IgD-negative memory B cell (primary cell): ENCODE data around the gene ETV3. TPM values are rescaled to one million over a fixed set of nuclear protein-coding genes. Genes with fewer than 3 reads are reported as not detected.

Source experiments
- H3K27ac Mint-ChIP-seq, 3 donors: one replicate each; pipeline ENCODE4 v1.8.0; 2020 to 2022; ENCODE audit warnings: mild to moderate bottlenecking in 3 of 3, mixed read lengths in 3 of 3, moderate library complexity in 1 of 3
- H3K27me3 Mint-ChIP-seq: one replicate; pipeline ENCODE4 v1.8.0; 2021; ENCODE audit warnings: mixed read lengths
- H3K36me3 Mint-ChIP-seq: one replicate; pipeline ENCODE4 v1.8.0; 2020; ENCODE audit warnings: mild to moderate bottlenecking, mixed read lengths
- H3K4me1 Mint-ChIP-seq, 3 donors: one replicate each; pipeline ENCODE4 v1.8.0; 2020 to 2022; ENCODE audit warnings: mixed read lengths in 3 of 3, mild to moderate bottlenecking in 1 of 3
- H3K4me3 Mint-ChIP-seq, 4 donors: one replicate each; pipeline ENCODE4 v1.8.0; 2020 to 2022; ENCODE audit warnings: mild to moderate bottlenecking in 4 of 4, mixed read lengths in 4 of 4, moderate library complexity in 3 of 4
- H3K9me3 Mint-ChIP-seq, 3 donors: one replicate each; pipeline ENCODE4 v1.8.0; 2020 to 2021; ENCODE audit warnings: mixed read lengths in 3 of 3, mild to moderate bottlenecking in 1 of 3
- polyA plus RNA-seq: library from polyadenylated mRNA; unstranded; fragments of 300-500 nt; fragmentation: Illumina TruSeq; gene quantifications from one replicate; pipeline ENCODE4 v1.2.3, GENCODE V29; 2021

ETV3 gene
- polyA plus RNA-seq, 1 donor from 2014 or later, result 4.7 TPM

DNA sequence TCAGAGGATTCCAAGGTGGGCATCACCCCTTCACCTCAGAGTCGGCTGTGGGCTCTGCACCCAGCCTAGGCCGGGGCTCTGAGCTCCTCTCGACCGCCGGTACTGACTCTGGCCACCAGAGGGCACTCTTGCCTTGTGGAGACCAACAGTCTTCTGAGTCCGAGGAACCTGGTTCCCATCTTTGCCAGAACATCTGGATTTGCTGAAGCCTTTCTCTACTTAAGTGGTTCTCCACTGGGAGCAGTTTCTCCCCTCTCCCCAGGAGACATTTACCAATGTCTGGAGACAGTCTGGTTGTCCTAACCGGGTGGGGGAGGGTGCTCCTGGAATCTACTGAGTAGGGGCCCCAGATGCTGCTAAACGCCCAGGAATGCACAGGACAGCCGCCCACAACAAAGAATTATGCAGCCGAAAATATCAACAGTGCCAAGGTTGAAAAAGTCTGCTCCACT lies 48.0 kb downstream of the ETV3 start:
- Mint-ChIP-seq H3K27me3 (no peaks in the 10 kb centered on the region), H3K4me3 (no peak overlapping the region), H3K4me1 (no peaks in the 10 kb centered on the region), H3K9me3 (no peaks in the 10 kb centered on the region), H3K36me3 (no peaks in the 10 kb centered on the region), H3K27ac (peak overlapping the region in 1 of 3 donors; percentile 23)

- Mint-ChIP-seq H3K4me3 (no peak overlapping the region), H3K36me3 (no peaks in the 10 kb centered on the region), H3K27me3 (no peaks in the 10 kb centered on the region), H3K9me3 (no peaks in the 10 kb centered on the region), H3K4me1 (no peaks in the 10 kb centered on the region), H3K27ac (no peak overlapping the region)
These were observed 48.4 kb downstream of the ETV3 start for GRCh38 chr1:157089789-157090188.

GRCh38 chr1:157088607-157089006 lies 49.6 kb downstream of the ETV3 start:
- Mint-ChIP-seq H3K27ac (no peak overlapping the region), H3K36me3 (no peaks in the 10 kb centered on the region), H3K27me3 (no peaks in the 10 kb centered on the region), H3K4me1 (no peaks in the 10 kb centered on the region), H3K4me3 (no peak overlapping the region), H3K9me3 (no peaks in the 10 kb centered on the region)

GRCh38 chr1:157087030-157087429 lies 51.2 kb downstream of the ETV3 start:
- Mint-ChIP-seq H3K36me3 (no peaks in the 10 kb centered on the region), H3K27me3 (no peaks in the 10 kb centered on the region), H3K4me1 (peaks cover 0 to 2% (median 0%) of the 10 kb centered on the region in 3 donors), H3K27ac (no peak overlapping the region), H3K9me3 (no peaks in the 10 kb centered on the region), H3K4me3 (no peak overlapping the region)

- peaks cover 0 to 2% (median 0%) of the 10 kb centered on the region in 3 donors for H3K4me1 Mint-ChIP-seq
- H3K27me3 Mint-ChIP-seq, result no peaks in the 10 kb centered on the region
- no peaks in the 10 kb centered on the region for H3K36me3 Mint-ChIP-seq
- no peak overlapping the region for H3K27ac Mint-ChIP-seq
- H3K9me3 Mint-ChIP-seq, result no peaks in the 10 kb centered on the region
- H3K4me3 Mint-ChIP-seq, result no peak overlapping the region
These were observed 51.9 kb downstream of the ETV3 start for GRCh38 chr1:157086299-157086698.

- H3K9me3 Mint-ChIP-seq, result no peaks in the 10 kb centered on the region
- no peaks in the 10 kb centered on the region for H3K27me3 Mint-ChIP-seq
- H3K27ac Mint-ChIP-seq, result no peak overlapping the region
- H3K4me1 Mint-ChIP-seq, result peaks cover 0 to 2% (median 0%) of the 10 kb centered on the region in 3 donors
- H3K36me3 Mint-ChIP-seq, result no peaks in the 10 kb centered on the region
- no peak overlapping the region for H3K4me3 Mint-ChIP-seq
These were observed 52.8 kb downstream of the ETV3 start for GRCh38 chr1:157085421-157085820.

DNA sequence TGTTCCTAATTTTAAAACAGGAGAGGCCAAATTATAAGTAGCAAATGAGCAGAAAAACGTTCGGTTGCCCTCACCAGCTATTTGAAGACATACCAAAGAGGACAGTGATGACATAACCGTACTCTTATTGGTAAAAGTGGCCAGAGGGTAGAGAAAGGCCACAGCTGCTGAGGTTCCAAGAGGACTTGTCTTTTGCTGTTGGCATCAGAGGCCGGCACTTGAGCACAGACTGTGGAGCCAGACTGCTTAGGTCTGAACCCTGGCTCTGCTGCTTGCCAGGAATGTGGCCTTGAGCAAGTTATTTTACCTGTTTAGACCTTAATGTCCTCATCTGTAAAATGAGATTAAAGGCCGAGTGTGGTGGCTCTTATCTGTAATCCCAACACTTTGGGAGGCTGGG lies 53.5 kb downstream of the ETV3 start:
- no peaks in the 10 kb centered on the region for H3K36me3 Mint-ChIP-seq
- no peak overlapping the region for H3K27ac Mint-ChIP-seq
- H3K27me3 Mint-ChIP-seq, result peaks cover 1% of the 10 kb centered on the region
- peaks cover 0 to 2% (median 0%) of the 10 kb centered on the region in 3 donors for H3K4me1 Mint-ChIP-seq
- H3K4me3 Mint-ChIP-seq, result no peak overlapping the region
- no peaks in the 10 kb centered on the region for H3K9me3 Mint-ChIP-seq

GRCh38 chr1:157081707-157082106 lies 56.5 kb downstream of the ETV3 start:
- no peaks in the 10 kb centered on the region for H3K9me3 Mint-ChIP-seq
- H3K36me3 Mint-ChIP-seq, result no peaks in the 10 kb centered on the region
- H3K27ac Mint-ChIP-seq, result no peak overlapping the region
- H3K4me3 Mint-ChIP-seq, result no peak overlapping the region
- peaks cover 1% of the 10 kb centered on the region for H3K27me3 Mint-ChIP-seq
- H3K4me1 Mint-ChIP-seq, result peaks cover 0 to 2% (median 0%) of the 10 kb centered on the region in 3 donors

- H3K27ac Mint-ChIP-seq, result no peak overlapping the region
- no peaks in the 10 kb centered on the region for H3K36me3 Mint-ChIP-seq
- peaks cover 0 to 2% (median 0%) of the 10 kb centered on the region in 3 donors for H3K4me1 Mint-ChIP-seq
- H3K27me3 Mint-ChIP-seq, result peaks cover 7% of the 10 kb centered on the region
- no peak overlapping the region for H3K4me3 Mint-ChIP-seq
- no peaks in the 10 kb centered on the region for H3K9me3 Mint-ChIP-seq
These were observed 57.5 kb downstream of the ETV3 start for GRCh38 chr1:157080714-157081113.

DNA sequence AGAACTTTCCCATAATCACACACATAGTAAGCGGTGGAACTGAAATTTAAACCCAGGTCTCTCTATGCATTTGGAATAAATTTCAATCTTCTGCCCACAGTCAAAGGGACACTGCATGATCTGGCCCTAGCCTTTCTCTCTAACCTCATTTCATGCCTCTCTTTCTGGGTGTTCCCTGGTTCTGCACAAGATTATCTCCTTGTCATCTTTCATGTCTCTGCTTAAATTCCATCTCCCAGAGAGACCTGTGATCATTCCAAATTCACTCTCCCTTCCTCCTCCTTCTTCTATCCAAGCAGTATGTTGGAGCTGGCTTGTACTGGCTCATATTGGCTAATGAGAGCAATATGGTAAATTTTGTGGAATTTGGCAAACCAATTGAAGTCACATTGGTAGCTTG lies 60.8 kb downstream of the ETV3 start:
- no peak overlapping the region for H3K27ac Mint-ChIP-seq
- peaks cover 0 to 2% (median 0%) of the 10 kb centered on the region in 3 donors for H3K4me1 Mint-ChIP-seq
- no peaks in the 10 kb centered on the region for H3K9me3 Mint-ChIP-seq
- no peaks in the 10 kb centered on the region for H3K36me3 Mint-ChIP-seq
- no peak overlapping the region for H3K4me3 Mint-ChIP-seq
- peaks cover 20% of the 10 kb centered on the region for H3K27me3 Mint-ChIP-seq

- Mint-ChIP-seq H3K27me3 (peaks cover 18% of the 10 kb centered on the region), H3K36me3 (no peaks in the 10 kb centered on the region), H3K4me3 (peak overlapping the region in 1 of 4 donors; percentile 76), H3K4me1 (peaks cover 0 to 2% (median 0%) of the 10 kb centered on the region in 3 donors), H3K9me3 (no peaks in the 10 kb centered on the region), H3K27ac (peak overlapping the region in 1 of 3 donors; percentile 74)
These were observed 64.1 kb downstream of the ETV3 start for GRCh38 chr1:157073944-157074685.

Other genes with a start within 250 kb of the ETV3 start
- gene PEAR1, start 244.7 kb downstream of the ETV3 start, polyA plus RNA-seq, result not detected
- not detected for gene LRRC71, start 217.8 kb downstream of the ETV3 start, polyA plus RNA-seq
- 2.8 TPM for gene ARHGEF11, start 92.7 kb downstream of the ETV3 start, polyA plus RNA-seq
- not detected for gene ETV3L, start 38.6 kb downstream of the ETV3 start, polyA plus RNA-seq